ENCODE data around the gene LIPT2. TPM values are rescaled to one million over a fixed set of nuclear protein-coding genes. Genes with fewer than 3 reads are reported as not detected.
A peak's percentile ranks its signal among the peaks of the same experiment; 100 is the strongest.

Gene LIPT2
- total and polyA plus RNA-seq, 10 of the 15 experiments (the other 5 are each of a cell fraction or from before 2014, with no cell fraction given): 0.69 to 7.5 (median 3.8) TPM

DNA sequence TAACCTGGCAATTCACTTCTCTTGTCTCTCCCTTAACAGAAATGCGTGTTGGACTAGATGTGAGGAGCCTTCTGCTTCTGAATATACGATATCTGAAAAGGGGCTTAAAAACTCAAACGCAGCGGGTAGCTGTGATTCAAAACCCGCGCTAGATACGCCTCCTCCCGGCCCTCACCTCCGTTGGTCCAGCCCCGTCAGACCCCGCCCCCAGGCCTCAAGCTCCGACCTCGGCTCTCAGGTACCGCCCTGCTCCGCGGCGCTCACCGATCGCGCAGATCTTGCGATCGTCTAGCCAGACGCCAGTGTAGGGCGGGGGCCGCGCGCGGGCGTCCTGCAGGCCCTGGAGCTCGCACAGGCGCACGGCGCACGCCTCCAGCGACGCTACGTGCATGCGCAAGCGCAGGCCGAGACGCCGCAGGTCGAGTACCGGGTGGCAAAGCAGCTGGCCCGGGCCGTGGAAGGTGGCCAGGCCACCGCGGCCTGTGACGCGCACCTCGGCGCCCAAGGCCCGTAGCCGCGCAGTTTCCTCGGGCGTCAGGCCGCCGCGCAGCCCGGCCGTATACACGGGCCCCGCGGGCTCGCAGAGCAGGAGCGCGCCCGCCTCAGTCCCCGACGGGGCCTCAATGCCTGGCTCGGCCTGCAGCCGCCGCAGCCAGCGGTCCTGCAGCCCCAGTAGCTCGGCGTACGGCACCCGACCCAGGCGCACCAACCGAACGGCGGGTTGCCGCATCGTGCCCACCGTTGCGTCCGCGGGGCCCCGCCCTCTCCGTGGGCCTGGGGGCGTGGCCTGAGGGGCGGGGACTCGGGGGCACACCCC is at the start of gene LIPT2 (continued):
- TF ChIP-seq E4F1 (IDR thresholded peaks at IDR 0.05; ENCODE audit: borderline replicate concordance, partially characterized antibody): no peak
- TF ChIP-seq ZNF274 (IDR thresholded peaks at IDR 0.05; ENCODE audit: insufficient read depth, insufficient read length): no peak
- peak; percentile 64; the same call in 1 of the 2 replicates for TF ChIP-seq NFYB (IDR thresholded peaks at IDR 0.05; ENCODE audit: insufficient read depth, low read depth, low read length)
- TF ChIP-seq ETV6 (conservative IDR thresholded peaks at IDR 0.05 in 1 of 2, IDR thresholded peaks at IDR 0.05 in 1 of 2; ENCODE audit: borderline replicate concordance in 1 of 2, low read depth in 1 of 2): no peak
- TF ChIP-seq POU2F2 (IDR thresholded peaks at IDR 0.05; ENCODE audit: borderline replicate concordance, low read depth, low read length): 0 out of 3 replicates have a peak, but pooled peaks have one; percentile 5

DNA sequence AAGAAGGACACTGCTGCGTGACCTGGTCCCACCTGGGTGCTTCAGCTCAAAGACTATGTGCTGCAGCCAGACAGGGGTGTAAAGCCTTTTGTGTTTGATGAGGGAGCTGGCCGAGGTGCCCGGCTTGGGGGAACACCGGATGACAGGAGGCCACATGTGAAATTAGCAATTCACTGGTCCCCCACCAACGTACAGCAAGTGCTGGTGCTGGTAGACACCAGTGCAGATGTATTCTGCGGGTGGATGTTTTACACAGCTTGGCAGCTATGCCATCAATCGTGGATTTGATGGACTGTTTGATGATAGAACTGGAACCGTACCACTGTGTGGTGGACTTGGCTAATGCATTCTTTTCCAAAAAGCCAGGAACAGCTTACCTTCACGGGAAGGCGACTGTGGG is 47.9 kb upstream of the LIPT2 start:
- ChIA-PET SMC1A (ENCODE audit: uncharacterized antibody, unreplicated experiment) (no interaction called here), CTCF (interaction anchor here (1.6 kb wide), 1 partner anchor 27 kb away, joined by 3 read pairs; no protein-coding TSS in a partner anchor), POLR2A (no interaction called here), RAD21 (ENCODE audit: unreplicated experiment) (no interaction called here)
- intact Hi-C loops (cut with micrococcal nuclease; ENCODE audit: unreplicated experiment) (no loop called here), in situ Hi-C loops (cut with MboI) (no loop called here)
- H3K9me3 ChIP-seq (replicated peaks; ENCODE audit: control insufficient read depth, insufficient read depth, low read length): peaks cover 6% of the 10 kb centered on the region; the same call in 2 of the 3 replicates
- H2AFZ ChIP-seq (ENCODE audit: control insufficient read depth, low read depth, low read length): no peak overlapping the region
- H3K36me3 ChIP-seq (ENCODE audit: control insufficient read depth in 2 of 2, insufficient read depth in 2 of 2, low read length in 1 of 2): no peaks in the 10 kb centered on the region
- no peak for ATAC-seq
- H3K27me3 ChIP-seq (replicated peaks in 1 of 2; ENCODE audit: control insufficient read depth in 2 of 2, insufficient read depth in 2 of 2, low read length in 1 of 2): no peaks in the 10 kb centered on the region; a peak in 1 of 4 replicates
- H3K4me3 ChIP-seq: no peak overlapping the region
- no peak for DNase-seq (ENCODE audit: low read depth, low spot score)
- no peaks in the 10 kb centered on the region for H4K20me1 ChIP-seq (ENCODE audit: control insufficient read depth, insufficient read depth)
- no TSS peak for BruUV-seq (replicated peaks)
- FAIRE-seq: no peak
- H3K4me1 ChIP-seq (ENCODE audit: control insufficient read depth, insufficient read depth, low read length): no peaks in the 10 kb centered on the region
- WGBS (ENCODE audit: insufficient coverage, insufficient replicate concordance, low lambda C conversion rate, missing lambda C conversion rate): 41% methylated on average over 10 of the region's 10 CpGs
- H3K27ac ChIP-seq (ENCODE audit: control insufficient read depth, insufficient read depth): no peak overlapping the region
- no peak overlapping the region for H3K4me2 ChIP-seq (ENCODE audit: control insufficient read depth, insufficient read depth)
- no peak overlapping the region for H3K9ac ChIP-seq (ENCODE audit: control insufficient read depth, insufficient read depth, low read length)
- TF ChIP-seq ETV6 (conservative IDR thresholded peaks at IDR 0.05 in 1 of 2, IDR thresholded peaks at IDR 0.05 in 1 of 2; ENCODE audit: borderline replicate concordance in 1 of 2, low read depth in 1 of 2) (no peak), TCF3 (IDR thresholded peaks at IDR 0.05; ENCODE audit: borderline replicate concordance, insufficient read depth, low read depth, low read length) (no peak), BHLHE40 (IDR thresholded peaks at IDR 0.05; ENCODE audit: borderline replicate concordance in 1 of 2, low read depth in 2 of 2, low read length in 1 of 2) (no peak), KLF5 (IDR thresholded peaks at IDR 0.05; ENCODE audit: partially characterized antibody) (no peak), RBBP5 (conservative IDR thresholded peaks at IDR 0.05) (no peak), NFYB (IDR thresholded peaks at IDR 0.05; ENCODE audit: insufficient read depth, low read depth, low read length) (no peak), E4F1 (IDR thresholded peaks at IDR 0.05; ENCODE audit: borderline replicate concordance, partially characterized antibody) (no peak), POLR2AphosphoS2 (IDR thresholded peaks at IDR 0.05; ENCODE audit: low read depth, low read length) (no peak), POLR2AphosphoS5 (IDR thresholded peaks at IDR 0.05; ENCODE audit: low read length) (no peak), NR2C1 (IDR thresholded peaks at IDR 0.05) (no peak)
- H3K79me2 ChIP-seq (ENCODE audit: control insufficient read depth, insufficient read depth, low read length): no peaks in the 10 kb centered on the region

Data from GM12878 (cell line).